ENCODE data around the gene KCND3.

DNA sequence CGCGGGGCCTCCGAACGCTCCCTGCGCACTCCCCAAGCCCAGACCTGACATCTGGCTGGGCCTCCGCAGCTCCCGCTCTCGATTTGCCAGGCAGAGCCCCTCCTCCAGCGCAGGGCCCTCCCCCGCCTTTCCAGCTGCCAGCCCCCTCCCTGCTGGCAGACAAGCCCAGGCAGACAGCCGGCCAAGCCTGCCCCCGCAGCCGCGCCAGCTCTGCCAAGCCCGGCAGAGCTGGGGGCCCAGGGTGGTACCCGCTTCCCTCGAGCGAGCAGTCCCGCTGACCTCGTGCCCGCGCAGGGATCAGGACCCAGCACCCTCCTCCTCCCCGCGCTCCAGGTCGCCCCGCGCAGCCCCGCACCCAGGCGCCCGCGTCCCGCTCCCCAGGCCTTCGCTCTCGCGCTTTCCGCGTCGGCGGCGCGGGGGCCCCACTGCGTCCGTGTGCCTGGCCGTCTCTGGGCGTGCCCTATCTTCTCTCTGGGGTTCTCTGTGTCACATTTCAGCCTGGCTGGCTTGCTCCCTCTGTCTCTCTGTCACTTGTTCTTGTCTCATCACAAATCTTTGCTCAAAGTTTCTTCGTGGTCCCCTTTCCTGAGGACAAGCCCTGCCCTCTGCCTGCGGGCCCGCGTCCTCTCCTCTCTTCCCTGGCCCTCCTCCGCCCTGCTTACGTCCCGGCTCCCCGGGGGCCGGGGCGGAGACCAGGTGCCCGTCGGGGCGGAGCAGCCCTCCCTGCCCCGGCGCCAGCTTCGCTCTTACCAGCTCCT lies 250.9 kb downstream of the KCND3 start:
- no peak for TF ChIP-seq POLR2A (IDR thresholded peaks at IDR 0.05; ENCODE audit: low read depth, low read length)
- TF ChIP-seq POLR2AphosphoS5 (IDR thresholded peaks at IDR 0.05; ENCODE audit: low read depth, low read length), result no peak
- no peak for TF ChIP-seq TAF1 (IDR thresholded peaks at IDR 0.05; ENCODE audit: borderline replicate concordance, low read depth, low read length)

Measured in GM12892 (cell line).